Stomach (tissue), 4 donors: ENCODE results near the gene PKD1.
"Not testable (repeated sequence)": the region's sequence is repeated elsewhere in the genome, so short reads cannot be mapped to it uniquely, and the experiment has no call there.

Source experiments
- POLR2A ChIP-seq, 4 donors: fragments of 450-650 bp; IDR thresholded peaks; one replicate each; pipeline ENCODE4 v1.6.1; 2016; ENCODE audit warnings: antibody characterized with exemption in 4 of 4, control low read depth in 2 of 4, mild to moderate bottlenecking in 1 of 4, moderate library complexity in 1 of 4
- TF ChIP-seq, protein P1 (sequence below), 7 experiments: fragments of 450-650 bp in 4 of 7; fragments of 200-600 bp in 3 of 7; sonication (generic) in 3 of 7; IDR thresholded peaks; one replicate each; pipeline ENCODE4 v1.5.1; 2016 to 2019; ENCODE audit warnings: antibody characterized with exemption in 7 of 7, control low read depth in 2 of 7, mild to moderate bottlenecking in 1 of 7

DNA sequence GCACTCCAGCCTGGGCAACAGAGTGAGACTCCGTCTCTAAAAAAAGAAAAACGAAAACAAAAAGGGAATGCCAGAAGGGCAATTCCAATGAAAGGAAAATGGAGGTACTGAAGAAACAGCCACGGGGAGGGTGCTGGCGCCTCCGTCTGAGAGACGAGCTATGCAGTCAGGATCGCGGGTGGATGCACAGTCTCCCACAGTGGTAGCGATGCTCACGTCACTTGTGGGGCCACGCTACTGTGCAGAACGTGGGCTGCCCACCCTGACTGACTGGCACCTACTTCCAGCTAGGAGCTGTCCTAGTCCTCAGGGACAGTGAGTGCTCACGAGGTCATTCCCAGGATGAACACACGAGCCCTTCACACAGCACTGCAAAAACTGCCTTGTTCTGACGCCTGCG is 34.1 kb downstream of the PKD1 start:
- TF ChIP-seq, protein P1, sequence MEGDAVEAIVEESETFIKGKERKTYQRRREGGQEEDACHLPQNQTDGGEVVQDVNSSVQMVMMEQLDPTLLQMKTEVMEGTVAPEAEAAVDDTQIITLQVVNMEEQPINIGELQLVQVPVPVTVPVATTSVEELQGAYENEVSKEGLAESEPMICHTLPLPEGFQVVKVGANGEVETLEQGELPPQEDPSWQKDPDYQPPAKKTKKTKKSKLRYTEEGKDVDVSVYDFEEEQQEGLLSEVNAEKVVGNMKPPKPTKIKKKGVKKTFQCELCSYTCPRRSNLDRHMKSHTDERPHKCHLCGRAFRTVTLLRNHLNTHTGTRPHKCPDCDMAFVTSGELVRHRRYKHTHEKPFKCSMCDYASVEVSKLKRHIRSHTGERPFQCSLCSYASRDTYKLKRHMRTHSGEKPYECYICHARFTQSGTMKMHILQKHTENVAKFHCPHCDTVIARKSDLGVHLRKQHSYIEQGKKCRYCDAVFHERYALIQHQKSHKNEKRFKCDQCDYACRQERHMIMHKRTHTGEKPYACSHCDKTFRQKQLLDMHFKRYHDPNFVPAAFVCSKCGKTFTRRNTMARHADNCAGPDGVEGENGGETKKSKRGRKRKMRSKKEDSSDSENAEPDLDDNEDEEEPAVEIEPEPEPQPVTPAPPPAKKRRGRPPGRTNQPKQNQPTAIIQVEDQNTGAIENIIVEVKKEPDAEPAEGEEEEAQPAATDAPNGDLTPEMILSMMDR (IDR thresholded peaks at IDR 0.05) = not testable (repeated sequence)
- TF ChIP-seq POLR2A (IDR thresholded peaks at IDR 0.05) = not testable (repeated sequence)
